ENCODE results near the gene VSTM4. TPM values are rescaled to one million over a fixed set of nuclear protein-coding genes. Genes with fewer than 3 reads are reported as not detected.

VSTM4 gene
- polyA plus RNA-seq, 1 of the 3 experiments (the other 2 are of a cell fraction): 0.39 TPM

DNA sequence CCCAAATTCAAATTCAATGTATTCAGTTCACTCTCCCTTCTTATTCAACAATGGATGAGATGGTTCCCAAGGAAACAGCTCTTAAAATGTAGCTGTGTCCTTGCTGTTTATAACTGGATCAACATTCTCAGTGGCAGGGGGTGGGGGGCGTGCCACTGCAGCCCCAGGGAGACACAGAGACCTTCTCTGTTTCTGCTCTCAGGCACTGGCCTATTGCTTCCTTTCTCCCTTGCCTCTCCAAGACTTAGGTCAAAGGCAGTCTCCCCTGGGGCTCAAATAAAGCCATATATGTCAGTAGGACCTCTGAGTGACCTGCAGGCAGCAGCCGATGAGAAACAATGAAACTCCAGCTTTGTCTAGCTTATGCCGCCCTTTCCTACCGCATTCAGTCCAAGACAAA is 20.7 kb downstream of the VSTM4 start:
- CTCF ChIA-PET: interaction anchor here (0.8 to 1.1 kb wide), 3 partner anchors 19 to 72 kb away, joined by 3 read pairs; no protein-coding TSS in a partner anchor
- TF ChIP-seq FOXM1 (IDR thresholded peaks at IDR 0.05; ENCODE audit: low read depth) (no peak), TEAD4 (IDR thresholded peaks at IDR 0.05; ENCODE audit: borderline replicate concordance, insufficient read depth) (no peak), SMC3 (IDR thresholded peaks at IDR 0.05; ENCODE audit: low read depth, low read length) (no peak), CHD2 (IDR thresholded peaks at IDR 0.05; ENCODE audit: low read length, partially characterized antibody) (no peak), MXI1 (IDR thresholded peaks at IDR 0.05; ENCODE audit: low read depth, low read length) (no peak), NFIC (IDR thresholded peaks at IDR 0.05; ENCODE audit: borderline replicate concordance) (no peak), TAF1 (IDR thresholded peaks at IDR 0.05; ENCODE audit: borderline replicate concordance, low read depth, low read length) (no peak), JUND (IDR thresholded peaks at IDR 0.05) (no peak), GABPA (IDR thresholded peaks at IDR 0.05; ENCODE audit: low read depth) (no peak), ELF1 (IDR thresholded peaks at IDR 0.05) (no peak), GATA2 (CRISPR knock-in tag; IDR thresholded peaks at IDR 0.05) (no peak), EP300 (IDR thresholded peaks at IDR 0.05; ENCODE audit: borderline replicate concordance in 1 of 2, low read depth in 1 of 2, low read length in 1 of 2) (no peak), SIN3A (IDR thresholded peaks at IDR 0.05; ENCODE audit: borderline replicate concordance, low read depth, low read length) (no peak), FOSL2 (IDR thresholded peaks at IDR 0.05; ENCODE audit: borderline replicate concordance, low read depth) (no peak), TCF12 (IDR thresholded peaks at IDR 0.05) (no peak), RFX5 (IDR thresholded peaks at IDR 0.05; ENCODE audit: low read length) (no peak)
- TF ChIP-seq, protein P1, sequence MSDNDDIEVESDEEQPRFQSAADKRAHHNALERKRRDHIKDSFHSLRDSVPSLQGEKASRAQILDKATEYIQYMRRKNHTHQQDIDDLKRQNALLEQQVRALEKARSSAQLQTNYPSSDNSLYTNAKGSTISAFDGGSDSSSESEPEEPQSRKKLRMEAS (IDR thresholded peaks at IDR 0.05; ENCODE audit: low read depth): no peak
- TF ChIP-seq, protein P2, sequence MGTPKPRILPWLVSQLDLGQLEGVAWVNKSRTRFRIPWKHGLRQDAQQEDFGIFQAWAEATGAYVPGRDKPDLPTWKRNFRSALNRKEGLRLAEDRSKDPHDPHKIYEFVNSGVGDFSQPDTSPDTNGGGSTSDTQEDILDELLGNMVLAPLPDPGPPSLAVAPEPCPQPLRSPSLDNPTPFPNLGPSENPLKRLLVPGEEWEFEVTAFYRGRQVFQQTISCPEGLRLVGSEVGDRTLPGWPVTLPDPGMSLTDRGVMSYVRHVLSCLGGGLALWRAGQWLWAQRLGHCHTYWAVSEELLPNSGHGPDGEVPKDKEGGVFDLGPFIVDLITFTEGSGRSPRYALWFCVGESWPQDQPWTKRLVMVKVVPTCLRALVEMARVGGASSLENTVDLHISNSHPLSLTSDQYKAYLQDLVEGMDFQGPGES (IDR thresholded peaks at IDR 0.05; ENCODE audit: low read depth, low read length): no peak
- TF ChIP-seq, protein P3, sequence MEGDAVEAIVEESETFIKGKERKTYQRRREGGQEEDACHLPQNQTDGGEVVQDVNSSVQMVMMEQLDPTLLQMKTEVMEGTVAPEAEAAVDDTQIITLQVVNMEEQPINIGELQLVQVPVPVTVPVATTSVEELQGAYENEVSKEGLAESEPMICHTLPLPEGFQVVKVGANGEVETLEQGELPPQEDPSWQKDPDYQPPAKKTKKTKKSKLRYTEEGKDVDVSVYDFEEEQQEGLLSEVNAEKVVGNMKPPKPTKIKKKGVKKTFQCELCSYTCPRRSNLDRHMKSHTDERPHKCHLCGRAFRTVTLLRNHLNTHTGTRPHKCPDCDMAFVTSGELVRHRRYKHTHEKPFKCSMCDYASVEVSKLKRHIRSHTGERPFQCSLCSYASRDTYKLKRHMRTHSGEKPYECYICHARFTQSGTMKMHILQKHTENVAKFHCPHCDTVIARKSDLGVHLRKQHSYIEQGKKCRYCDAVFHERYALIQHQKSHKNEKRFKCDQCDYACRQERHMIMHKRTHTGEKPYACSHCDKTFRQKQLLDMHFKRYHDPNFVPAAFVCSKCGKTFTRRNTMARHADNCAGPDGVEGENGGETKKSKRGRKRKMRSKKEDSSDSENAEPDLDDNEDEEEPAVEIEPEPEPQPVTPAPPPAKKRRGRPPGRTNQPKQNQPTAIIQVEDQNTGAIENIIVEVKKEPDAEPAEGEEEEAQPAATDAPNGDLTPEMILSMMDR (IDR thresholded peaks at IDR 0.05): no peak
- TF ChIP-seq, protein P4, sequence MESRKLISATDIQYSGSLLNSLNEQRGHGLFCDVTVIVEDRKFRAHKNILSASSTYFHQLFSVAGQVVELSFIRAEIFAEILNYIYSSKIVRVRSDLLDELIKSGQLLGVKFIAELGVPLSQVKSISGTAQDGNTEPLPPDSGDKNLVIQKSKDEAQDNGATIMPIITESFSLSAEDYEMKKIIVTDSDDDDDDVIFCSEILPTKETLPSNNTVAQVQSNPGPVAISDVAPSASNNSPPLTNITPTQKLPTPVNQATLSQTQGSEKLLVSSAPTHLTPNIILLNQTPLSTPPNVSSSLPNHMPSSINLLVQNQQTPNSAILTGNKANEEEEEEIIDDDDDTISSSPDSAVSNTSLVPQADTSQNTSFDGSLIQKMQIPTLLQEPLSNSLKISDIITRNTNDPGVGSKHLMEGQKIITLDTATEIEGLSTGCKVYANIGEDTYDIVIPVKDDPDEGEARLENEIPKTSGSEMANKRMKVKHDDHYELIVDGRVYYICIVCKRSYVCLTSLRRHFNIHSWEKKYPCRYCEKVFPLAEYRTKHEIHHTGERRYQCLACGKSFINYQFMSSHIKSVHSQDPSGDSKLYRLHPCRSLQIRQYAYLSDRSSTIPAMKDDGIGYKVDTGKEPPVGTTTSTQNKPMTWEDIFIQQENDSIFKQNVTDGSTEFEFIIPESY (IDR thresholded peaks at IDR 0.05; ENCODE audit: borderline replicate concordance, low read depth): no peak
- Histone ChIP-seq H2AFZ (ENCODE audit: low read depth) (no peak overlapping the region), H3K27me3 (ENCODE audit: insufficient read depth) (no peaks in the 10 kb centered on the region), H3K4me2 (no peak overlapping the region), H4K20me1 (ENCODE audit: insufficient read depth) (no peaks in the 10 kb centered on the region), H3K9ac (no peak overlapping the region), H3K9me3 (no peaks in the 10 kb centered on the region), H3F3A (replicated peaks; ENCODE audit: insufficient read depth) (no peaks in the 10 kb centered on the region), H3K9me2 (no peaks in the 10 kb centered on the region), H3K79me2 (ENCODE audit: insufficient read depth) (no peaks in the 10 kb centered on the region), H3K36me3 (replicated peaks in 1 of 2; ENCODE audit: control insufficient read depth in 1 of 2, insufficient read depth in 2 of 2, low read length in 1 of 2) (no peaks in the 10 kb centered on the region), H3K4me3 (ENCODE audit: low read depth in 2 of 2, low read length in 1 of 2) (no peak overlapping the region), H3K4me1 (ENCODE audit: control insufficient read depth in 1 of 2, insufficient read depth in 2 of 2, low read depth in 1 of 2, low read length in 1 of 2) (no peaks in the 10 kb centered on the region; a peak in 1 of 4 replicates), H3K27ac (ENCODE audit: low read depth in 2 of 2, low read length in 1 of 2) (no peak overlapping the region)
- no peak for DNase-seq
- 72% methylated on average over 3 of the region's 4 CpGs for WGBS (ENCODE audit: low lambda C conversion rate)
- POLR2A ChIA-PET: no interaction called here
